AG09309 (cell line): ENCODE data around the gene OMG.
A peak's percentile ranks its signal among the peaks of the same experiment; 100 is the strongest.
"Not testable (repeated sequence)": the region's sequence is repeated elsewhere in the genome, so short reads cannot be mapped to it uniquely, and the experiment has no call there.

Experiments used
- DNase-seq: peaks from one replicate; pipeline ENCODE4 v3.0.0-alpha.2; 2010; ENCODE audit warnings: low read depth
- H3K4me3 ChIP-seq: 2 replicates; pipeline ENCODE4 v1.5.1; 2011; ENCODE audit warnings: mild to moderate bottlenecking, low read depth, low read length, moderate library complexity; ENCODE audit not compliant: control insufficient read depth
- TF ChIP-seq, protein P1 (sequence below): IDR thresholded peaks from 2 replicates; pipeline ENCODE4 v1.5.1; 2011; ENCODE audit warnings: mild to moderate bottlenecking, low read depth, low read length, inconsistent platforms; ENCODE audit not compliant: insufficient read depth, control insufficient read depth; ENCODE audit errors: missing control alignments

Gene OMG

GRCh38 chr17:31269578-31269983 is 27.5 kb downstream of the OMG start:
- peak; percentile 99 for DNase-seq
- TF ChIP-seq, protein P1, sequence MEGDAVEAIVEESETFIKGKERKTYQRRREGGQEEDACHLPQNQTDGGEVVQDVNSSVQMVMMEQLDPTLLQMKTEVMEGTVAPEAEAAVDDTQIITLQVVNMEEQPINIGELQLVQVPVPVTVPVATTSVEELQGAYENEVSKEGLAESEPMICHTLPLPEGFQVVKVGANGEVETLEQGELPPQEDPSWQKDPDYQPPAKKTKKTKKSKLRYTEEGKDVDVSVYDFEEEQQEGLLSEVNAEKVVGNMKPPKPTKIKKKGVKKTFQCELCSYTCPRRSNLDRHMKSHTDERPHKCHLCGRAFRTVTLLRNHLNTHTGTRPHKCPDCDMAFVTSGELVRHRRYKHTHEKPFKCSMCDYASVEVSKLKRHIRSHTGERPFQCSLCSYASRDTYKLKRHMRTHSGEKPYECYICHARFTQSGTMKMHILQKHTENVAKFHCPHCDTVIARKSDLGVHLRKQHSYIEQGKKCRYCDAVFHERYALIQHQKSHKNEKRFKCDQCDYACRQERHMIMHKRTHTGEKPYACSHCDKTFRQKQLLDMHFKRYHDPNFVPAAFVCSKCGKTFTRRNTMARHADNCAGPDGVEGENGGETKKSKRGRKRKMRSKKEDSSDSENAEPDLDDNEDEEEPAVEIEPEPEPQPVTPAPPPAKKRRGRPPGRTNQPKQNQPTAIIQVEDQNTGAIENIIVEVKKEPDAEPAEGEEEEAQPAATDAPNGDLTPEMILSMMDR = no peak
- no peak overlapping the region for H3K4me3 ChIP-seq

DNA sequence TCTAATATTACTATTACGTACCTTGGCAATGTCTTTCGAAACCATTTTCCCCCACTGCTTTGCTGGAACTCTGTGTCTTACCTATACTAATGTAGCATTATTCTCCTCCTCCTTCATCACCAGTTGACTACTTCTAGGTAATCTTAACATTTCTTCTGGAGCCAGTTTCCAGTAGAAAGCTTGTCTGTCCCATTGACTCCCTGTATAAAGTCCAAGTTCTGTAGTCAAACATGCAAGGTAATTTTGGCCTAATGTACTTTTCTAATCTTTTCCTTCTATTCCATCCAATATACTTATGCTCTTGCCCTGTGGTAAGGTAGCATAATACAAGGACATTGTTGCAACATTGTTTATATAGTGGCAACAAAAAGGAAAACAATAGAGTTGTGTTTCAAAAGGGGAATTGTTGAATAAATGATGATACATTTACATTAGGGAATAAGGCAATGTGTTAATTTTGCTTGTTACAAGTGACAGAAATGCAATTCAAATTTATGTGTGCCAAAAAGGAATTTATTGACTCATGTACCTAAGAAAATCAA is 27.9 kb downstream of the OMG start:
- DNase-seq = no peak
- H3K4me3 ChIP-seq = no peak overlapping the region
- TF ChIP-seq, protein P1 = no peak

GRCh38 chr17:31266042-31266441 is 31.0 kb downstream of the OMG start:
- TF ChIP-seq, protein P1 = peak; percentile 15
- no peak for DNase-seq
- no peak overlapping the region for H3K4me3 ChIP-seq

DNA sequence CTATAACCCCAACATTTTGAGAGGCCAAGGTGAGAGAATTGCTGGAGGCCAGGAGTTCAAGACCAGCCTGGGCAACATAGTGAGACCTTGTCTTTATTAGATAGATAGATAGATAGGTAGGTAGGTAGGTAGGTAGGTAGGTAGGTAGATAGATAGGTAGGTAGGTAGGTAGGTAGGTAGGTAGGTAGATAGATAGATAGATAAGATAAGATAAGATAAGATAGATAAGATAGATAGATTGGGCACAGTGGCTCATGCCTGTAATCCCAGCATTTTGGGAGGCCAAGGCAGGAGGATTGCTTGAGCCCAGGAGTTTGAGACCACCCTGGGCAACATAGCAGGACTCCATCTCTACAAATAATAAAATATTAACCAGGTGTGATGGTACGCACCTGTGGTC is 34.1 kb downstream of the OMG start:
- not testable (repeated sequence) for H3K4me3 ChIP-seq, DNase-seq

GRCh38 chr17:31261601-31262000 is 35.4 kb downstream of the OMG start:
- TF ChIP-seq, protein P1 = no peak
- no peak overlapping the region for H3K4me3 ChIP-seq
- DNase-seq = no peak

- TF ChIP-seq, protein P1 = no peak
- DNase-seq = no peak
- H3K4me3 ChIP-seq = no peak overlapping the region
Observed at GRCh38 chr17:31260151-31260550, 36.9 kb downstream of the OMG start.

DNA sequence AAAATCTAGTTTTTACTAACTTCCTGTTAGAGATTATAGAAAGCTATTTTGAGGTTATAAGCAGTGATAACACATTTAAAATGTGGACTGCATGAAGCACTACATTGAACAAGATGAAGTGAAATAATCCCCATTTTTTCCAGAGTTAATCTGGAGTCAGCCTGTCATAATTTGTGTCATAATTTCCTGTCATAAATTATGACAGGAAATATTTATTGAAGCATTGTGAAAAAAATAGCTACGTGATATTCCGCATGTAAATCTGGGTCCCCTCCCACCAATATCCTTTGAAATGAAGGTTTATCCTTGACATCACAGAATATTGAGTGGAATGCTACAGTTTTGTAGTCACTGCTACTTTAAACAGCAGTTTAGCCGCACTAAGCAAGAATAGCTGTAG is 40.1 kb downstream of the OMG start:
- TF ChIP-seq, protein P1 = no peak
- no peak overlapping the region for H3K4me3 ChIP-seq
- no peak for DNase-seq

GRCh38 chr17:31254654-31255053 is 42.4 kb downstream of the OMG start:
- DNase-seq = no peak

More at GRCh38 chr17:31254654-31255053, 42.4 kb downstream of the OMG start:
- no peak overlapping the region for H3K4me3 ChIP-seq
- TF ChIP-seq, protein P1 = no peak
